LNCAP (cell line): Measurements from ENCODE around the gene TCFL5.

Experiments
- TF ChIP-seq, protein P1 (sequence below): fragments of 450-650 bp; IDR thresholded peaks from 2 replicates; pipeline ENCODE4 v1.5.1; 2017; ENCODE audit warnings: mild to moderate bottlenecking

TCFL5 gene

DNA sequence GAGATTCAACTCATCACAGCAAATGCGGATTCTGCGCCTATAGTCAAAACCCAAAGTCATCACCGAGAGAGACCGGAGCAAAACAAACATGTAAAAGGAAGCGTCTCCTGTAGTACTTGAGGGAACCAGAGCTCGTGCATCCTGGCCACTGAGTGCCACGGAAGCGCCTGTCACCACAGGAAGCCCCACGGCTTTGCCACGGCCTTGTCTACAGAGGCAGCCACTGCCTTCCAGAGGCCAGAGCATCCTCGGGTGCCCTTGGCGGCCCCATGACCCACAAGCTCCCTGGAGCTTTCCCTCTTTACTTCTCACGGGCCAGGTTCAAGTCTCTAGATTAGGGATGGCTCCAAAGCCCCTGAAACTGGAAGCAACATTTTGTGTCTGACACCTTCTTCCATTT is 7.5 kb downstream of the TCFL5 start:
- TF ChIP-seq, protein P1, sequence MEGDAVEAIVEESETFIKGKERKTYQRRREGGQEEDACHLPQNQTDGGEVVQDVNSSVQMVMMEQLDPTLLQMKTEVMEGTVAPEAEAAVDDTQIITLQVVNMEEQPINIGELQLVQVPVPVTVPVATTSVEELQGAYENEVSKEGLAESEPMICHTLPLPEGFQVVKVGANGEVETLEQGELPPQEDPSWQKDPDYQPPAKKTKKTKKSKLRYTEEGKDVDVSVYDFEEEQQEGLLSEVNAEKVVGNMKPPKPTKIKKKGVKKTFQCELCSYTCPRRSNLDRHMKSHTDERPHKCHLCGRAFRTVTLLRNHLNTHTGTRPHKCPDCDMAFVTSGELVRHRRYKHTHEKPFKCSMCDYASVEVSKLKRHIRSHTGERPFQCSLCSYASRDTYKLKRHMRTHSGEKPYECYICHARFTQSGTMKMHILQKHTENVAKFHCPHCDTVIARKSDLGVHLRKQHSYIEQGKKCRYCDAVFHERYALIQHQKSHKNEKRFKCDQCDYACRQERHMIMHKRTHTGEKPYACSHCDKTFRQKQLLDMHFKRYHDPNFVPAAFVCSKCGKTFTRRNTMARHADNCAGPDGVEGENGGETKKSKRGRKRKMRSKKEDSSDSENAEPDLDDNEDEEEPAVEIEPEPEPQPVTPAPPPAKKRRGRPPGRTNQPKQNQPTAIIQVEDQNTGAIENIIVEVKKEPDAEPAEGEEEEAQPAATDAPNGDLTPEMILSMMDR: no peak

GRCh38 chr20:62852841-62853240 is 8.8 kb downstream of the TCFL5 start:
- TF ChIP-seq, protein P1: no peak

- TF ChIP-seq, protein P1: no peak
These were observed 9.4 kb downstream of the TCFL5 start for GRCh38 chr20:62852196-62852595.

GRCh38 chr20:62850333-62850974 is 11.2 kb downstream of the TCFL5 start:
- TF ChIP-seq, protein P1: no peak

DNA sequence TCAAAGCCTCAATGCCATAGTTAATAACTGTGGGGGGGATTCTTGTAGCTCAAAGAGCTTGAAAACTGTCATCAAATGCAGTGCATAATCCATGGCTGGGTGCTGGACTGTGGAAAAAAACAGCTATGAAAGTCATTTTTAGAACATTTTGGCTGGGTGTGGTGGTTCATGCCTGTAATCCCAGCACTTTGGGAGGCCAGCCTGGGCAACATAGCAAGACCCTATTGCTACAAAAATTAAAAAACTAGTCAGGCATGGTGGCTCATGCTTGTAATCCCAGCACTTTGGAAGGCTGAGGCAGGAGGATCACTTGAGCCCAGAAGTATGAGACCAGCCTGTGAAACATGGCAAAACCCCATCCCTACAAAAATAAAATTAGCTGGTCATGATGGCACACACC is 12.2 kb downstream of the TCFL5 start:
- TF ChIP-seq, protein P1: no peak

DNA sequence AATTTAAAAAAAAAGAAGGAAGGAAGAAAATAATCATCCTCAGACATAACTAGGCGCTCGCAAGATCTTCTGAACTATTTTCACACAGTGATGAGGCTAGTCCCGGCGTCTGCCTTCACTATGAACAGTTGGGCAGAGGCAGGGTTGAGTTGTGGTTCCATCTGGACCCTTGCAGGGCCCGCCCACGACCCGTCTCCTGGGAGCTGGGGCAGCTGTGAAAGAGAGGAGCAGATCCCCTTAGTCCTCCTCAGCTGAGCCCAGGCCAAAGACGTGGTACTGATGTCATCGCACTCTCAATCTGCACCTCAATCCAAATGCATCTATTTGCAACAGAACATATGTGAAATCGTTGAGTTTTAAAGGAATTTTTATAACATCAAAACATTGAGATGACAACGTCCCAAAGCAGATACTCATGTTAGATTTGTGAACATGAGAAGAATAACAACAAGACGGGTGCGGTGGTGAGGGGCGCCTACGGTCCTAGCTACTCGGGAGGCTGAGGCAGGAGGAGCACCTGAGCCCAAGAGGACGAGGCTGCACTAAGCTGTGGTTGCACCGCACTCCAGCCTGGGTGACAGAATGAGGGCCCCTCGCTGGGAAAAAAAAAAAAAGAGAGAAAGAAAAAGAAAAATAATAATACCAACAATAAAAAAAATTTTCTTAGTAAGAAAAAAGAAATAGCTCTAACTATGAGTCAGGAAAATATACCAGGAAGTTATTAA is 15.3 kb downstream of the TCFL5 start:
- TF ChIP-seq, protein P1: no peak

DNA sequence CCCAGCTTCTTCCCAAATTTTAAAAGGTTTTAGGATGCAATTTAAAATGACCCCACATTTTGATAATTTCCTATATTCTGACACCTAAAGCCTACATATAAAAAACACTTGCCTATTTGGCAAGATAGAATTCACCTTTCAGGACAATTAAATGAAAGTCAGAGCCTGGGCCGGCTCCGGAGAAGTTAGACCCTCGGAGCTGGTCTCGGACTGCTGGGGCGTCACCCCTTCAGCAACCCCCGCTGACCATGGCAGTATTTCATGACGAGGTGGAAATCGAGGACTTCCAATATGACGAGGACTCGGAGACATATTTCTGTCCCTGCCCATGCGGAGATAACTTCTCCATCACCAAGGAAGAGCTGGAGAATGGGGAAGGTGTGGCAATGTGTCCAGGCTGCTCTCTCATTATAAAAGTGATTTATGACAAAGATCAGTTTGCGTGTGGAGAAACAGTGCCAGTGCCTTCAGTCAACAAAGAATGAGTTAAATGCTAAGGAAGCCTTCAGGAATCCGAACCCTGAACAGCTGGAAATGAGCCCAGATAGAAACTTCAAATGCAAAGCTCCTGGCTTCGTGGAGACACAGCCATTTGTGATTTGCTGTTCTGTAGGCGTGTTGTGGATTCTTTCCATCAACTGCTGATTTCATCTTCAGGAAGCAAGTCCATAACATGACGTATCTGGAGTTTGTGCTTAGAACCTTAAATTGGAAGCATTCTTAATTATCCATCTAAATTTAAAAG is 16.0 kb downstream of the TCFL5 start:
- TF ChIP-seq, protein P1: no peak
